OCI-LY3 (cell line): ENCODE results near the gene INHA.

Experiments
- H2AFZ ChIP-seq: fragments of 200-600, 300-600 bp; shearing (Covaris generic); 2 replicates; pipeline ENCODE4 v1.6.0; 2014; ENCODE audit warnings: antibody characterized with exemption, low read depth, low read length
- H3K27ac ChIP-seq: fragments of 200-600, 300-600 bp; sonication (generic); 2 replicates; pipeline ENCODE4 v1.5.1; 2014; ENCODE audit warnings: mild to moderate bottlenecking, low read length, moderate library complexity, mixed read lengths
- H3K27me3 ChIP-seq: fragments of 200-600, 300-600 bp; sonication (generic); 2 replicates; pipeline ENCODE4 v1.6.1; 2014; ENCODE audit warnings: low read depth, low read length, mixed read lengths
- H3K36me3 ChIP-seq: fragments of 200-600, 300-600 bp; sonication (generic); replicated peaks from 2 replicates; pipeline ENCODE3; 2014; ENCODE audit warnings: low read depth, low read length, mixed read lengths
- H3K4me1 ChIP-seq: fragments of 300-600, 200-600 bp; sonication (generic); 2 replicates; pipeline ENCODE4 v1.6.1; 2014; ENCODE audit warnings: low read length, mixed read lengths
- H3K4me2 ChIP-seq: fragments of 200-600, 300-600 bp; sonication (generic); 2 replicates; pipeline ENCODE4 v1.6.1; 2014; ENCODE audit warnings: low read length, mixed read lengths
- H3K4me3 ChIP-seq: fragments of 300-600, 200-600 bp; sonication (generic); 2 replicates; pipeline ENCODE4 v1.5.1; 2014; ENCODE audit warnings: antibody characterized with exemption, mild to moderate bottlenecking, low read length, moderate library complexity
- H3K79me2 ChIP-seq: fragments of 300-600, 200-600 bp; shearing (Covaris generic); 2 replicates; pipeline ENCODE4 v1.6.1; 2014; ENCODE audit warnings: mild to moderate bottlenecking, low read length, mixed read lengths
- H3K9ac ChIP-seq: fragments of 300-600, 200-600 bp; shearing (Covaris generic); 2 replicates; pipeline ENCODE4 v1.6.0; 2014; ENCODE audit warnings: mild to moderate bottlenecking, low read length, moderate library complexity
- H3K9me3 ChIP-seq: fragments of 200-600, 300-600 bp; shearing (Covaris generic); 2 replicates; pipeline ENCODE4 v1.6.1; 2014; ENCODE audit warnings: low read length, mixed read lengths; ENCODE audit not compliant: insufficient read depth
- H4K20me1 ChIP-seq: fragments of 200-600, 300-600 bp; sonication (generic); 2 replicates; pipeline ENCODE4 v1.6.1; 2016; ENCODE audit warnings: low read length, mixed read lengths; ENCODE audit not compliant: insufficient read depth
- CTCF ChIP-seq: fragments of 200-600, 300-600 bp; sonication (generic); IDR thresholded peaks from 2 replicates; pipeline ENCODE4 v1.5.1; 2014; ENCODE audit warnings: antibody characterized with exemption, low read length, low read depth
- EZH2phosphoT487 ChIP-seq: fragments of 200-600 bp; shearing (Covaris generic); IDR thresholded peaks from 2 replicates; pipeline ENCODE4 v1.6.1; 2018; ENCODE audit warnings: antibody characterized with exemption, mixed run types, low read depth

Gene INHA

DNA sequence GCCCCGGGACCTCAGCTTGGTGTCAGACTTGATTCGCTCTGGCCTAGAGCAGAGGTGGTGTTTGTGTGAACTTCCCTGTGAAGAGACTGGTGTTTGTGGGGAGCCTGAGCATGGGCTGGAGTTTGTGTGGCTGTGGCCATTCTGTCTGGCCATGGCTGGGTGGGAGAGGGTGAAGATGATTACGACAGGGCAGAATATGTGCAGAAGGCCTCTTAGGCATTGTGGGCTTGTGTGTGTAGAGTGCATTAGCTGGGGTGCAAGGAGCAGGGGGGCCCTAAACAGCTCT is 11.3 kb upstream of the INHA start:
- Histone ChIP-seq H3K9ac (no peak overlapping the region), H3K4me1 (no peaks in the 10 kb centered on the region), H4K20me1 (no peaks in the 10 kb centered on the region), H3K27ac (no peak overlapping the region), H3K4me2 (no peak overlapping the region), H3K4me3 (no peak overlapping the region), H3K27me3 (no peaks in the 10 kb centered on the region), H3K9me3 (no peaks in the 10 kb centered on the region), H3K36me3 (no peaks in the 10 kb centered on the region), H3K79me2 (no peaks in the 10 kb centered on the region), H2AFZ (no peak overlapping the region)
- TF ChIP-seq CTCF (no peak), EZH2phosphoT487 (no peak)

GRCh38 chr2:219561179-219562048 is 10.7 kb upstream of the INHA start:
- no peak overlapping the region for H3K4me3 ChIP-seq
- H2AFZ ChIP-seq: no peak overlapping the region
- no peaks in the 10 kb centered on the region for H3K36me3 ChIP-seq
- H3K9me3 ChIP-seq: no peaks in the 10 kb centered on the region
- TF ChIP-seq CTCF: no peak
- TF ChIP-seq EZH2phosphoT487: no peak
- no peak overlapping the region for H3K9ac ChIP-seq
- H3K27ac ChIP-seq: no peak overlapping the region
- H3K27me3 ChIP-seq: no peaks in the 10 kb centered on the region
- H3K79me2 ChIP-seq: no peaks in the 10 kb centered on the region
- H4K20me1 ChIP-seq: no peaks in the 10 kb centered on the region
- H3K4me1 ChIP-seq: no peaks in the 10 kb centered on the region
- no peak overlapping the region for H3K4me2 ChIP-seq

GRCh38 chr2:219562049-219563020 is 9.8 kb upstream of the INHA start:
- no peaks in the 10 kb centered on the region for H4K20me1 ChIP-seq
- H3K4me2 ChIP-seq: no peak overlapping the region
- no peak for TF ChIP-seq CTCF
- no peak for TF ChIP-seq EZH2phosphoT487
- H3K27me3 ChIP-seq: no peaks in the 10 kb centered on the region
- H3K36me3 ChIP-seq: no peaks in the 10 kb centered on the region
- no peak overlapping the region for H2AFZ ChIP-seq
- H3K27ac ChIP-seq: no peak overlapping the region
- H3K79me2 ChIP-seq: no peaks in the 10 kb centered on the region
- H3K9me3 ChIP-seq: no peaks in the 10 kb centered on the region
- H3K4me3 ChIP-seq: no peak overlapping the region
- no peaks in the 10 kb centered on the region for H3K4me1 ChIP-seq
- no peak overlapping the region for H3K9ac ChIP-seq

DNA sequence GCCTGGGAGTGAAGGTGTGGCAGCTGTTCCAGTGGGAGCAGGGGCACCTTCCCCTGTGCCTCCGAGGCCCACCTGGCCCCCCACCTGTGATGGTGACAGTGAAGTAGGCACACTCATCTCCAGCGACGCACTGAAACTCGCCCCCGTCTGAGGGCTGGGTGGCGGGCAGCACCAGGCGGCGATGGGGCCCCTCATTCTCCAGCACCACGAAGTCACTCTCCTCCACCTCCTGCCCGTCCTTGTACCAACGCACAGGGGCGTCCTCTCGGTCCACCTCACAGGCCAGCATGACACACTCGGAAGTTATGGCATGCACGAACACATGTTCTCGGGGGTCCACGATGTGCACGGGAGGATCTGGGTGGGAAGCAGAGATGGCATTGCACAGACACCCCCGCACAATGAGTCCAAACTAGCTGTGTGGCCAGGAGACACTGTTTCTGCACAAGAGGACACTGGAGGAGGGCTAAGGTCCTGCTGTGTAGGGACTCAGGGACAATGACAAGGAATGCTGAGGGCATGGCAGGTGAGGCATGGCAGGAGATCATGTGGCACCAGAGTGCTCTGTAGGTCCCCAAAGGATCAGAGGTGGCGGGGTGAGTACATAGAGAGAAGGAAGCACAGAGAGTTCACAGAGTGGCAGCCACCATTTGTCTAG is 8.7 kb upstream of the INHA start:
- Histone ChIP-seq H3K27me3 (no peaks in the 10 kb centered on the region), H3K9ac (no peak overlapping the region), H3K27ac (no peak overlapping the region), H3K9me3 (no peaks in the 10 kb centered on the region), H3K36me3 (no peaks in the 10 kb centered on the region), H3K4me1 (no peaks in the 10 kb centered on the region), H3K4me3 (no peak overlapping the region), H3K4me2 (no peak overlapping the region), H4K20me1 (no peaks in the 10 kb centered on the region), H2AFZ (no peak overlapping the region), H3K79me2 (no peaks in the 10 kb centered on the region)
- no peak for TF ChIP-seq CTCF
- TF ChIP-seq EZH2phosphoT487: no peak
